HG03521 (cell line): Measurements from ENCODE around the gene SRPRB.

Experiments
- ATAC-seq: cut with Tn5 transposase; IDR thresholded peaks from one replicate; pipeline ENCODE4 v1.9.1; 2021; ENCODE audit warnings: mild to moderate bottlenecking, moderate library complexity; ENCODE audit not compliant: unreplicated experiment

The SRPRB gene, protein sequence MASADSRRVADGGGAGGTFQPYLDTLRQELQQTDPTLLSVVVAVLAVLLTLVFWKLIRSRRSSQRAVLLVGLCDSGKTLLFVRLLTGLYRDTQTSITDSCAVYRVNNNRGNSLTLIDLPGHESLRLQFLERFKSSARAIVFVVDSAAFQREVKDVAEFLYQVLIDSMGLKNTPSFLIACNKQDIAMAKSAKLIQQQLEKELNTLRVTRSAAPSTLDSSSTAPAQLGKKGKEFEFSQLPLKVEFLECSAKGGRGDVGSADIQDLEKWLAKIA

DNA sequence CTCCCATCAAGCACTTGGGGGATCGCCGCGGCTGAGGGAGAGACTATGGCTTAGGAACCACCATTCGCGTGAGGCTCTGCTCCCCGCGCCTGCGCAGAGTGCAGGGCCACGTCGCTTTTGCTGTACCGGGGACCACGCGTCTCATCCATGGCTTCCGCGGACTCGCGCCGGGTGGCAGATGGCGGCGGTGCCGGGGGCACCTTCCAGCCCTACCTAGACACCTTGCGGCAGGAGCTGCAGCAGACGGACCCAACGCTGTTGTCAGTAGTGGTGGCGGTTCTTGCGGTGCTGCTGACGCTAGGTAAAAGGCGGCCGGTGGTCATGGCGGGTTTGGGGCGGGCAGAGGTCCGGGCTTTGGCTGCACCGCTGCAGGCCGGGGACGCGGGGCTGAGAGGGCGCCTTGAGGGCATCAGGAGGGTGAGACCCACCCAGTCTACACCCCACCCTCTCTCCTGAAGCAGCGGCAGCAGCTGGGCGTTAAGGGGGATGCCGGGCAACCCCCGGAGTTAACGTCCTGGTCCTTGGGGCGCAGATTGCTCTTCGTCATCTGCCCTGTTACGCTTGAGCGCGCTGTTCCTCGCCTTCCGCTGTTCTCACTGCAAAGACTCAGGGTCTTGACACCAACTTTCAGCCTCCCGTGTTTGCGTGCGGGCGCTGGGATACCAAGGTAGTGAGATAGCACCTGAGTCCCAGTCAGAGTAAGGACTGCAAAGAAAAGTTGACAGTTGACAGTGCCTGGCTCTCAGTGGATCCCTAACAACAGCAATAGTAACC lies at the start of gene SRPRB:
Gene SRPRB (plus strand): TSS at position 114 of the 774 bp plus-strand sequence. CDS start 34 bp downstream, at position 148.
- ATAC-seq: peak; percentile 97

DNA sequence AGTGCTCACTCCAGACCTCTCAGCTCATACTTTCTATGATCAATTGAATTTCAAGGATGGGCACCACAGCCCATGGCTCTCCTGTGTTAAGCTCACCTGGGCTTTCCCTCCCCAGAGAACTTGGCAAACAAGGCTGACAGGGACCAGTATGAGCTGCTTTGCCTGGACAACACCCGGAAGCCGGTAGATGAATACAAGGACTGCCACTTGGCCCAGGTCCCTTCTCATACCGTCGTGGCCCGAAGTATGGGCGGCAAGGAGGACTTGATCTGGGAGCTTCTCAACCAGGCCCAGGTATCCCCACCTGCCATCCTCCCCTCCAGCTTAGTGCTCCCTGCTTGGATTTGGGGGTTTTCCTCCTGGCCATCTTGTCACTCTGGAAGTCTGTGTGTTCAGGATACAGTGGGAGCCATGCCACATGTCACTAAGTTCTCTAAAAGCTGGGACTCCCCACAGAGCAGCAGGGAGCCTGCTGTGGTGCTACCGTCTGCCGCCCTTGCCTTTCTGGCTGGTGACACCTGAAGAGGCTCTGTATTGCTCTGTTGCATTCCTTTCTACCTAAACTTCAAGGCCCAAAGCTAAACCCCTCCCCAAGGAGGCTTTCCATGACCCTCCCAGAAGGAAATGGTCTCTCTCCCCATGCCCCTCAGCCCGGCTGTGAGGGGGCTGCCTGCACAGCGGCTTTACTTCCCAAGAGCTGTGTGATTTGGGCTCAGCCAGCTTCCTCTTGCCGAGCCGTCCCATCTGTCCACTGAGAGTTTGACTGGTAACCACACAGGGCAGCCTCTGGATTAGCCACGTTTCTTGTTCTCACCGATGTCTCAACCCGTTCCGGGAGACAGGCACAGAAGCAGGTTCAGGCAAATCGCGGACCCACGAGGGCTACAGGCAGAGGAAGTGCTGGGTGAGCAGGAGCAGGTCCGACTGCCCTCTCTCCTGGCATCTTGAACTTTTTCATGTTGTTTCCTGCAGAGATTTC lies 48.6 kb upstream of the SRPRB start:
- ATAC-seq: no peak

DNA sequence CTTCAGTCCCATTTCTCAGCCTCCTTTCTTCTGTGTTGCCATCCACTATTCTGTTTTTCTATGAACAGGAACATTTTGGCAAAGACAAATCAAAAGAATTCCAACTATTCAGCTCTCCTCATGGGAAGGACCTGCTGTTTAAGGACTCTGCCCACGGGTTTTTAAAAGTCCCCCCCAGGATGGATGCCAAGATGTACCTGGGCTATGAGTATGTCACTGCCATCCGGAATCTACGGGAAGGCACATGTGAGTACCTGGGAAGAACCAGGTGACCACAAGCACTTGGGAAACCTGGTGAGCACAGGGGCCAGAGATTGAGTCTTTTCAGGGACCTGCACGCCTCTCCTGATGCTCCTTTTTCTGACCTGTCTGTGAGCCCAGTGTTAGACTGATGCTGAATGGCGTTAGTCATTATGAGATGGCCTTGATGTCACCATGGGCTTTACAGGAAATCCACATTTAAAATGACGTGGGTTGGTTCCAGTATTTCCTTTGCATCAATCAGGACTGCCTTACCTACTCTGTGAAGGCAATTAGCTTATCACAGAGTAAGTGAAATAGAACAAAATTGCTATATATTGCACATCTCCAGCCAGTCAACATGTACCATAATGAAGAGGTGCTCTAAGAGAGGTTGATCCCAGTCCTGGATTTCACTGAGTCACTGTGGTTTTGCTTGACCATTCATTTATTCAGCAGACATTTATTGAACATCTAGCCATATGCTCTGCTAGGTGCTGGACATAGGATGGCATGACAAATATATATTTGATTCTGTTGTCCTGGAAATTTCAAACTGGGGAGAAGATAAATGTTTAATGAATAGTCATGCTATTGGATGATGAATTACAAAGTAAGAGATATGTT lies 47.7 kb upstream of the SRPRB start:
- ATAC-seq: no peak

DNA sequence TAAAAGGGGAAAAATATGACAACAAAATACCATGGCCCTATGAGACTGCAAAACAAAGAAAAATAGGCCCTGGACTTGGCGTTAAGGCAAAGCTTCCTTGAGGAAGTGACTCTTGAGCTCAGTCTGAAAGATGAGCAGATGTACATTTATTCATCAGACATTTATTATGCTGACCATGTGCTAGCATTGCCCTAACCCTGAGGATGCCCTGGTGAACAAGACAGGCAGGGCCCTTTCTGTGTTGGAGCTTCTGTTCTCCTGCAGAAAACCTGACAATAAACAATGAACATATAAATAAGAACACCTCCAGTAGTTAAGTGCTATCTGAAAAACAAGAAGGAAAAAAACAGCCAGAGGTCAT lies 47.1 kb upstream of the SRPRB start:
- ATAC-seq: no peak

DNA sequence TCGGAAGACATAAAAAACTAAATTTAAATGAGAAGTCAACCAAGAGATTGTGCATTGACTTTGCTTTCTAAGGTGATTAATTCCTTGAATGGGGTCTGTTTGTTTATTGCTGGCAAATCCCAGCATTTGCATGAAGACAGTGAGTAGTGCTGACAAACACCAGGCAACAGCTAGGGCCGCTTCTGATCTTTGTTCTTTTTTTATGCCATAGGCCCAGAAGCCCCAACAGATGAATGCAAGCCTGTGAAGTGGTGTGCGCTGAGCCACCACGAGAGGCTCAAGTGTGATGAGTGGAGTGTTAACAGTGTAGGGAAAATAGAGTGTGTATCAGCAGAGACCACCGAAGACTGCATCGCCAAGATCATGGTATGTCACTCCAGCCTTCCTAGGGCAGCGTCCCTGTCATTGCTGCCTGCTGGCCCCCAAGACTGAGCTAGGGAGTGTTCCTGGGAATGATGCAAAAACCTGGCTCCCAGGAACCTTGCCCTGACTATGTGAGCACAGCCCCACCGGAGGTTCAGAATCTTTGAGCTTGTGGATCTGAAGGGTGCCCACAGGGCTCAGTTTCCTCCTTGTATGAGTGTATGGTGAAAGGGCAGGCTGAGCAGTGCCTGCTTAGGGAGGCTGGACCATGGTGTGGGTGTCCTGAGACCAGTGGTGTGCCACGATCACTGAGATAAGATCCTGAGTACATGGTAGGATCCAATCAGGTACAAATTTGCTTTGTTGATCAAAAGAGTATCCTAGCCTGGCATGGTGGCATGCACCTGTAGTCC lies 46.5 kb upstream of the SRPRB start:
- ATAC-seq: no peak

DNA sequence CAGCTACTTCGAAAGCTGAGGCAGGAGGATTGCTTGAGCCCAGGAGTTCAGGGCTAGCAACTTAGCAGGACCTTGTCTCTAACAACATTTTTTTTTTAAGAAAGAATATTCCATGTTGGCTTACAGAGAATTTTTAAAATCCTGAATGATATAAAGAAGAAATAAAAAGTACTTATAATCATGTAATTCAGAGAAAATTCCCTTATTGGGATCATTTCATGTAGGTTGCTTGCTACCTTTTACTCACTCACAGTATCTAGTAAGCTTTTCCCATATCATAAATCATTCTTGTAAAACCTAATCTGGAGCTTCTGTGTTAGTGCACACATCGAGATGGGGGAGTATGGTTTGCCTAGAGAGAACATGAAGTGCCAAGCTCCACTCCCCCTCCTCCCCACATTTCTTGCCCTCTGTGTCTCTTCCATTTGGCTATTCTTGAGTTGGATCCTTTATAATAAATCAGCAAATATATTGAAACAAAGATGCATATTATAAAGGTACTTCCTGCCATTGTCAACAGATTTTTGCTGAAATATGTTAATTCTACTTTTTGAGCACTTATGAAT lies 45.8 kb upstream of the SRPRB start:
- ATAC-seq: no peak

DNA sequence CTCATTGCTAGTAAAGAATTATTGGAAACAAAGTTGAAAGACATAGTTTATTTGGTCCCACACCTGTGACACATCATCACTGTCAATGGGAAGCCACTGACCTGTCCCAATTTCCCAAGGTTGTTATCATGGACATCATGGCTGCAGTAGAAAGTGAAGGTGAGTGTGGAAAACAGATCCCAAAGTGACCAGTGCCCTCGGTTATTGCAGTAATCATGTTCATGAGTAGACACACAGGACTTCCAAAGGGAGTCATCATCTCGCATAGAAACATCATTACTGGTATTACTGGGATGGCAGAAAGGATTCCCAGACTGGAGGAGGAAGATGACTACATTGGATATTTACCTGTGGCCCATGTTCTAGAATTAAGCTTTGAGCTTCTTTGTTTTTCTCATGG lies 44.7 kb upstream of the SRPRB start:
- ATAC-seq: no peak

DNA sequence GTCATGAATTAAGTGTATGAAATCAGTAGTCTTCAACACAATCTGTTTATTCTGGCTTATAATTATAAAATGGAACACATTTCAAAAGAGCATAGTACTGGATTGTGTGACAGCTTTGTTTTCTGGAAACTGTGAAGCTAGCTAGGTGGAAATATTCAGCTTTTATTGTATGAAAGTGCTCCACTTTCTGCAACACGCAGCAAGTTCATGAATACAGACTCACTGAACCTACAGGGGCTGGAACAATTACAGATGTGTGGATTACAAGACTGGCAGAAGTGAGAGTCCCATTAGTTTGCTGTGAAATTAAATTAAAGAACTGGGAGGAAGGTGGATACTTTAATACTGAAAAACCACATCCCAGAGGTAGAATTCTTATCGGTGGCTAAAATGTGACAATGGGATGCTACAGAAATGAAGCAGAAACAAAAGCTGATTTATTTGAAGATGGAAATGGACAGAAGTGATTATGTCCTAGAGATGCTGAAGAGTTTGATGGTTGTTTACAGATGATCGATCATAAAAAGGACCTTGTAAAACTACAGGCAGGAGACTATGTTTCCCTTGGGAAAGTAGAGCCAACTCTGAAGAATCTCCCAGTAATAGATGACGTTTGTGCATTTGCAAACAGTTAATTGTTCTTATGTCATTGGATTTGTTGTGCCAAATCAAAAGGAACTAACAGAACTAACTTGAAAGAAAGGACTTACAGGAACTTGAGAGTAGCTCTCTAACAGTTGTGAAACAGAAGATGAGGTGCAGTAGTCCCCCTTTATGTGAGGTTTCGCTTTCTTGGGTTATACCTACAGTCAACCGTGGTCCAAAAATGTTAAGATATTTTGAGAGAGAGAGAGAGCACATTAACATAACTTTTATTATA lies 43.8 kb upstream of the SRPRB start:
- no peak for ATAC-seq

DNA sequence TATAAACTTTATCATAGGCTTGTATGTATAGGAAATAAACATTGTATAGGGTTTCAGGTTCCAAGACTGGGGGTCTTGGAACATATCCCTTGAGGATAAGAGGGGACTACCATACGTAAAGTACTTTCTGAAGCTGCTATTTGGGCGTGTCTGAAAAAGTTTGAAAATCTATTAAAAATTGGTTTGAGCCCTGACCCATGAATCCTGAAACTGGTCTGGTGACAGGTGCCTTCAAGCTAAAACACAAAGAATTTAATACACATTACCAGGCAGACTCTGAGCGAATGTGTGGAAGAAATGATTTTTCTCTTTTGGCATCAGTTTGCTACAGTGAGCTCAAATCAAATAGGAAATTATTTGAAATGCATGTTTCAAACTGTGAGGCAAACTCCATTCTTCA lies 43.1 kb upstream of the SRPRB start:
- ATAC-seq: no peak

DNA sequence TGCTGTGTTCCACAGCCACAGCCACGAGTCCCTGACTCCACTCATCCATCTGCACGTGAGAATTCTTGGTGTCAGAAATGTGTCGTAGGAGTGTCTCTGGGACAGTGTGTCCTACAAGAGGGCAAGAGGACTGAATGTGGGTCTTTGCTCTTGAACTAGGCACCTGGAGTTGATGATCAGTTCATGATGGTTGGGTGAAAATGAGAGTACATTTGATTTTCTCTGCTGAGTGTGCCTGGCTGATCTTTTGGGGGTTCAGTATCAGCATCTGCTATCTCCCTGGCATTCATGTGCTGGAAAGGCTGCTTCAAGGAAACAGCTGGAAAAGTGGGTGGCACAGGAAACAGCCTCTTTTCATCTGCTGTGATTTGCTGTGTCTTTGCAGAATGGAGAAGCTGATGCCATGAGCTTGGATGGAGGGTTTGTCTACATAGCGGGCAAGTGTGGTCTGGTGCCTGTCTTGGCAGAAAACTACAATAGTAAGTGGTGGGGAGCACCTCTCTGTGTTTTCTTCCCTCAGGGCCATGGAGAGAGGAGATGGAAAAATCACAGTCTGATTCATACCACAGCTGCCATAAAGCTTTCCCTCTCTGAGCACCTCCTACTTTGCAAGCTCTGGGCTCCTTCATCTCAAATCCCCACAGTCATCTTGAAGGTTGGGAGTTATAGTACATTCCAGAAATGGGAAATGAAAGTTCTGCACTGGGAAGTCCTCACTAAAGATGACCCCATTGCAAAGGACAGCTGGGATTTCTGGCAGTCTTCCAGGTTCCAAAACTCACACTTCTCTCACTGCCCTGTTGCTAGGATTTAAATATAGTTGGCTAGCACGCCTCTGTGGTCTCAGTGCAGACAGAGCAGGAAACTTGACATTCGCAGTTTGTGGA lies 41.6 kb upstream of the SRPRB start:
- no peak for ATAC-seq

DNA sequence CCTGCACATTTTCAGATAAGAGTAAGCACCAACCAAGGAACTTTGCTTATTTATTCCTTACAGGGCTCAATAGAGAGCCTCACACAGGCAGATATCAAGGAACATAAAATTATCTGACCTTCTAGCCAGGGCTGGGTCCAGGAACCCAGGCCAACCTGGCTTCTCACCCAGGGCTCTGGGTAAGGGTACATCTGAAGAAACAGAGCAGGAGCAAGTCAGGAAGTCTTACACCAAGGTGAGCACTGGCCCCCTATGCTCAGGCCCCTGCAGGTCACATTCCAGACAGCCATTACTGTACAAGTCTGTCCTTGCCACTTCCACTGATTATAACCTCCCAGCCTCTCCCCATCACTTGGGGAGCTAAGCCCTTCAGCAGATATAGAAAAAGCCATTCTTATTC lies 40.4 kb upstream of the SRPRB start:
- ATAC-seq: no peak

DNA sequence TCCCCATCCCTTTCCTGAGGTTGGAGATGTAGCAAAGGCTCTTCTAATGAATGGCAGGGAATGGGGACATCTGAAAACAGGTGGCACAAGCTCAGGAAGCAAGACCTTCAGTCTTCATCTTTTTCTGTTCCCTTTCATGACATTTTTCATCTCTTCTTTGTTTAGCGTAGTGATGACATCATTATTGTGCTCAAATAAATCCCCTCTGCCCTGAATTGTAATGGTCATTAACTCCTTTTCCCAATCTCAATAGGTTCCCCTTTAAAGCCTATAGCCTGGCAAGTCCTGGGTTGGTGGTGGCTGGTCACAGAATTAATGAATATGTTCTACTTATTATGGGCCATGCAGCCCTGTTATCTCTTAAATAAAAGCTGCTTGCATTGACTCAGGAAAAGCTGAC lies 38.0 kb upstream of the SRPRB start:
- ATAC-seq: no peak

DNA sequence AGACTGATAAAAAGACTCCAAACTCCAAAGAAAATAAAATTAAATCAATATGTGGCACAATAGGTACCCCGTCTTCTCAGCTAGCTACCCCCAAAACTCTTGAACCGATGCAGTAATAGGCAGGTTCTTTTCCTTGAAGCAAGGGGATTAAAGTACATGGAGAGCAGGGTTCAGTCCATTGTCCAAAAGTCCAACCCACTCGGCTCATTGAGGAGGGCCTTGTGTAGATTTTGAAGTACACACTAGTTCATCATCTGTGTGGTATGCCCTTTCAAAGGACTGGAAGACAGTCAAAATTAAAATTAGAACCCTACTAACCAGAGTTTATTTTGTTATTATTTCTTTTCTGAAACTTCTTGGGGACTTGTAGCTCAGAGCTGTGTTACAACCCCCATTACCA lies 36.1 kb upstream of the SRPRB start:
- no peak for ATAC-seq

DNA sequence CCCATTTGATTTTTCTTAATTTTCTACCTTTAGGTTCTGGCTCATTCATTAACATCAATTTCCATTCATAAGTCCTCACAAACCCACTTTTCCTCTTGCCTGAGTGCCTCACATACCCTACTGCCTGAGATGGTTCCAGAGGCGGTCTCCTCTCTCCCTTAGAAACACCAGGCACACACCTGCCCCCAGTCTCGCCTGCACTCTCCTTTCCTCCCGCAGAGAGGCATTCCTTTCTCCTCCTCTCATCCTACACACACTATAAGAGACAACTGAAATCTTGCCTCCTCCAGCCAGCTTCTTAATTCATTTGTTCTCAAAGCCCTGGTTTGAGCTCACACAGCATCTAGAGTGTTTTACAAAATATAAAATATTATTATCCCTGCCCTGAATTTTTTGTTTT lies 31.9 kb upstream of the SRPRB start:
- no peak for ATAC-seq

DNA sequence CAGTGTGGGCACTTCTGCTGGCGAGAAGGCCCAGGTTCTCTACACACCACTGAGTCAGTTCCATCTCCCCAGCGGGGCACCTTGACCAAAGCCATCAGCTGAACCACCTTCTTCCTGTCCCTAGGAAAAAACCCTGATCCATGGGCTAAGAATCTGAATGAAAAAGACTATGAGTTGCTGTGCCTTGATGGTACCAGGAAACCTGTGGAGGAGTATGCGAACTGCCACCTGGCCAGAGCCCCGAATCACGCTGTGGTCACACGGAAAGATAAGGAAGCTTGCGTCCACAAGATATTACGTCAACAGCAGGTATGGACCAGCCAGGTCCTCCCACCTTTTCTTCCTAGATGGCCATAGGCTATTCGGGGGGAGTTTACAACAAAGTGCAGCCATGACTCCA lies 30.3 kb upstream of the SRPRB start:
- no peak for ATAC-seq

DNA sequence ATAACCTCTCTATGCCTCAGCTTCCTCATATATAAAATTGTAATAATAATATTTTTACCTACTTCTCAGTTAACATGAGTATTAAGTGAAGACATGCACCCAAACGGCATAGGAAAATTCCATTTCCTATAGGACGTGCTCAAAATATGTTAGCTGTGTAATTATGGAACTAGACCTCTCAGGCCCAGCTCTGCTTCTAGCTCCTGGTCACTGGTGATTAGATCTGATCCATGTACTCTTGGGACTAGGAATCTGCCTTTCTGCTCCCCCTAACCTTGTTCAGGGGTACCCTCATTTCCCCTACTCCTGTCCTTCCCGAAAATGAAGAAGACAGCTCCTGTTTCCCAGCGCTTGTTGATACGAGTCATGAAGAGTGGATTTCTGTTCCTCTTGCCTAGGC lies 29.8 kb upstream of the SRPRB start:
- no peak for ATAC-seq

DNA sequence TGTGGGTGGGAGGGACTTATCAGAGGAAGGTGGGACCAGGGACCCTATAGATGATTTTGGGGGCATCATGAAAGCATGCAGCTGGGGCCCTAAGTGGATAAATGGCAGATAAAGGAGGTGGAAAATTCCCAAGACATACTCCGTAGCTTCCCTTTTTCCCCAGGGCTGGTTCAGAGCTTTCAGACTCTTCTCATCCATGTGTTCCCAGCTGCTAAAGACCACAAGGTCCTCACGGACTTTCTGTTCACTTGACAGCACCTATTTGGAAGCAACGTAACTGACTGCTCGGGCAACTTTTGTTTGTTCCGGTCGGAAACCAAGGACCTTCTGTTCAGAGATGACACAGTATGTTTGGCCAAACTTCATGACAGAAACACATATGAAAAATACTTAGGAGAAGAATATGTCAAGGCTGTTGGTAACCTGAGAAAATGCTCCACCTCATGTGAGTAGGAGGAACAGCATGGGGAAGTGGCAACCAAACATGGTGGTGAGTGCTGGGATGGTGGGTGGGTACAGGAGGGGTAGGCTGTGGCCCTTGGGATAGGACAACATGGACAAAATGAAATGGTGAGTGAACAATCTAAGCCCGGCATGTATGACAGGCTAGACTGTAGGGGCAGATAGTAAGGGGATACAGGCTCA lies 28.7 kb upstream of the SRPRB start:
- ATAC-seq: no peak
